ENCODE data around the gene SUCLA2.

GRCh38 chr13:48000559-48001113 lies 437 bp downstream of the SUCLA2 start:
- TF ChIP-seq REST (IDR thresholded peaks at IDR 0.05; ENCODE audit: insufficient read depth in 1 of 2, low read depth in 2 of 2, low read length in 2 of 2) (no peak), POLR2AphosphoS5 (IDR thresholded peaks at IDR 0.05; ENCODE audit: low read depth, low read length) (no peak), FOXP2 (optimal IDR thresholded peaks at IDR 0.05; ENCODE audit: borderline replicate concordance, extremely low read depth, extremely low read length, insufficient read depth) (no peak), TAF1 (IDR thresholded peaks at IDR 0.05; ENCODE audit: borderline replicate concordance, insufficient read depth, low read length) (no peak), SIN3A (IDR thresholded peaks at IDR 0.05; ENCODE audit: borderline replicate concordance, insufficient read depth, low read length) (no peak)
